ENCODE results near the gene DNAJC7.

DNAJC7 gene

DNA sequence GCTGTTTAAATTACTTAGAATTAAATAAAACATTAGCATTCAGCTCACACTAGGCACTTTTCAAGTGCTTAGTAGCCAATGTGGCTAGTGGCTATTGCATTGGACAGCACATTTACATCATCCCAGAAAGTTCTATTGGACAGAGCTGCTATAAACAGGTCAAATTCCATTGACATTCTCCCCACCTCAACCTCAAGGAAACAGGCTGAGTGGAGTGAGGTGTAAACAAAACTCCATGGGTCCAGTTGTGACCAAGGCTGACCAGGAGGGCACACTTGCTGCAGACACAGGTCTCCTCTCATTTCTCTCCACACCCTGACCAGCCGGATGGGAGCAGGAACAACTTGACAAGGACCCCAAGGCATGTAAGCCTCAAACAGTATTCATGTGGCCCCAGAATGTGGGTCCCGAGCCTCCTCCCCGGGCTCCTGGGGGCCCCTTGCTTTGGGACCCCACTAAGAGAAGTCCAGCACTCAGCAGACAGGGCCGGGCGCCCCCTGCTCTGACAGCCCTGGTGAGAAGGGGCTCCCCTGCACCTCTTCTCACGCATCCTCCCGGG, 32.7 kb upstream of the DNAJC7 start:
- peak overlapping the region; percentile 3 to 41 for H3K18ac ChIP-seq (ENCODE audit: low read depth in 1 of 2, low read length in 2 of 2)
- H3K23ac ChIP-seq (ENCODE audit: low read length in 2 of 2): no peak overlapping the region
- H2BK5ac ChIP-seq (ENCODE audit: low read depth, low read length, poor library complexity, severe bottlenecking): no peak overlapping the region
- peak overlapping the region; percentile 84 for H2AFZ ChIP-seq (ENCODE audit: low read depth, low read length)
- no peak overlapping the region for H2AK5ac ChIP-seq (ENCODE audit: low read length, severe bottlenecking)
- whole genome bisulfite sequencing: 3% methylated on average over 7 of the region's 7 CpGs
- H2BK15ac ChIP-seq (ENCODE audit: low read depth, poor library complexity, severe bottlenecking): peak overlapping the region; percentile 98
- peaks cover 53 to 65% of the 10 kb centered on the region in 2 experiments for H3K27me3 ChIP-seq (ENCODE audit: control insufficient read depth in 1 of 2, insufficient read depth in 1 of 2, low read length in 2 of 2)
- H3K36me3 ChIP-seq (ENCODE audit: control insufficient read depth in 1 of 2, insufficient read depth in 2 of 2, low read depth in 1 of 2, low read length in 2 of 2): no peaks in the 10 kb centered on the region
- peak overlapping the region; percentile 21 for H4K8ac ChIP-seq (ENCODE audit: low read length)
- H3K9me3 ChIP-seq (ENCODE audit: control insufficient read depth, low read length): peaks cover 2% of the 10 kb centered on the region
- DNase-seq: peak; percentile 24
- peak overlapping the region; percentile 71 for H2BK120ac ChIP-seq (ENCODE audit: low read depth, low read length)
- peak overlapping the region; percentile 53 to 64 for H3K4me3 ChIP-seq (ENCODE audit: insufficient read depth in 1 of 2, low read depth in 1 of 2, low read length in 2 of 2)
- H4K91ac ChIP-seq (ENCODE audit: low read length): peak overlapping the region; percentile 43
- peak overlapping the region in 1 of 2 experiments; percentile 52 for H3K4ac ChIP-seq (ENCODE audit: low read depth in 1 of 2, low read length in 2 of 2)
- H3K4me1 ChIP-seq (ENCODE audit: control insufficient read depth, insufficient read depth, low read depth, low read length): peaks cover 8% of the 10 kb centered on the region
- no peak overlapping the region for H3K14ac ChIP-seq (ENCODE audit: low read length in 2 of 2)
- peak overlapping the region; percentile 71 for H3K4me2 ChIP-seq (ENCODE audit: low read length, poor library complexity, severe bottlenecking)
- peak overlapping the region; percentile 26 for H3K9ac ChIP-seq (ENCODE audit: low read length)
- H2BK12ac ChIP-seq (ENCODE audit: low read length in 2 of 2): peak overlapping the region in 1 of 2 experiments; percentile 54
- H3K79me1 ChIP-seq (replicated peaks; ENCODE audit: low read length, poor library complexity, severe bottlenecking): no peaks in the 10 kb centered on the region
- no peak overlapping the region for H3K27ac ChIP-seq (ENCODE audit: low read length, poor library complexity, severe bottlenecking)

DNA sequence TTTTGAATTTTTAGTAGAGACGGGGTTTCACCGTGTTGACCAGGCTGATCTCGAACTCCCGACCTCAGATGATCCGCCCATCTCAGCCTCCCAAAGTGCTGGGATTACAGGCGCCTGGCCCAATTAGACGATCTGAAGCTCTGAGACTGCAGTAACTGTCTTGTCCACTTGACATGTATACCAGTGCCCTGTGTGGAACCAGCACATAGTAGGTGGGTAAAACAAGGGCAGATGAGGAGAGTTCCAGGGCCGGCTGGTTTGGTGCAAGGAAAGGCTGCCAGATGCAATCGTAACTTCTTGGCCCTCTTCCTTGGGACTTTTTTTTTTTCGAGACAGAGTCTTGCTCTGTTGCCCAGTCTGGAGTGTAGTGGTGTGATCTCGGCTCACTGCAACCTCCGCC, 30.1 kb upstream of the DNAJC7 start:
- H3K23ac ChIP-seq (ENCODE audit: low read length in 2 of 2): no peak overlapping the region
- H3K4ac ChIP-seq (ENCODE audit: low read depth in 1 of 2, low read length in 2 of 2): no peak overlapping the region
- no peak overlapping the region for H3K14ac ChIP-seq (ENCODE audit: low read length in 2 of 2)

DNA sequence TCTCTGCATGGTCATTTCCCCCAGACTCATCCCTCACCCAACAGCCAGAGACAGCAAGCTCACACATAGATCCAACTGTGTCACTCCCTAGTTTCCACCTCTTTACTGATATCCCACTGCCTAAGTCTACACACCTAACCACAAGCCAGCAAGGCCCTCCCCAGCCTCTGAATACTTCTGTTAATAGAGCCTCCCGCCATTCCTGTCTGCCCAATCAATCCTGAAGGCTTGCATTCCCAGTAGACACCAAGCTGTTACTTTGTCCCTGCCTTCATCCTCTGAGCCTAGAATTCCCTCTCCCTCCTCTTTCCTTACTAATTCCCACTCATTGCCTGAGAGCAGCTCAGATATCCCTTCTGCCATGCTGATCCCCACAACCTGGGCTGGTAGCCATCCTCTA, 28.5 kb upstream of the DNAJC7 start:
- no peak for DNase-seq
- no peak overlapping the region for H2BK12ac ChIP-seq (ENCODE audit: low read length in 2 of 2)
- H2AK5ac ChIP-seq (ENCODE audit: low read length, severe bottlenecking): no peak overlapping the region
- H2AFZ ChIP-seq (ENCODE audit: low read depth, low read length): no peak overlapping the region
- no peak overlapping the region for H3K18ac ChIP-seq (ENCODE audit: low read depth in 1 of 2, low read length in 2 of 2)
- peaks cover 15 to 28% of the 10 kb centered on the region in 2 experiments for H3K27me3 ChIP-seq (ENCODE audit: control insufficient read depth in 1 of 2, insufficient read depth in 1 of 2, low read length in 2 of 2)
- H3K4me1 ChIP-seq (ENCODE audit: control insufficient read depth, insufficient read depth, low read depth, low read length): peaks cover 5% of the 10 kb centered on the region
- H3K14ac ChIP-seq (ENCODE audit: low read length in 2 of 2): no peak overlapping the region
- no peak overlapping the region for H4K8ac ChIP-seq (ENCODE audit: low read length)
- no peak overlapping the region for H3K27ac ChIP-seq (ENCODE audit: low read length, poor library complexity, severe bottlenecking)
- WGBS: 86% methylated on average over 1 of the region's 1 CpG
- H3K79me1 ChIP-seq (replicated peaks; ENCODE audit: low read length, poor library complexity, severe bottlenecking): no peaks in the 10 kb centered on the region
- no peak overlapping the region for H3K4ac ChIP-seq (ENCODE audit: low read depth in 1 of 2, low read length in 2 of 2)
- no peak overlapping the region for H2BK5ac ChIP-seq (ENCODE audit: low read depth, low read length, poor library complexity, severe bottlenecking)
- H3K4me2 ChIP-seq (ENCODE audit: low read length, poor library complexity, severe bottlenecking): no peak overlapping the region
- H3K4me3 ChIP-seq (ENCODE audit: insufficient read depth in 1 of 2, low read depth in 1 of 2, low read length in 2 of 2): no peak overlapping the region
- H3K36me3 ChIP-seq (ENCODE audit: control insufficient read depth in 1 of 2, insufficient read depth in 2 of 2, low read depth in 1 of 2, low read length in 2 of 2): no peaks in the 10 kb centered on the region
- no peak overlapping the region for H2BK120ac ChIP-seq (ENCODE audit: low read depth, low read length)
- no peak overlapping the region for H2BK15ac ChIP-seq (ENCODE audit: low read depth, poor library complexity, severe bottlenecking)
- no peak overlapping the region for H4K91ac ChIP-seq (ENCODE audit: low read length)
- no peaks in the 10 kb centered on the region for H3K9me3 ChIP-seq (ENCODE audit: control insufficient read depth, low read length)
- no peak overlapping the region for H3K23ac ChIP-seq (ENCODE audit: low read length in 2 of 2)
- no peak overlapping the region for H3K9ac ChIP-seq (ENCODE audit: low read length)

More for the DNA sequence above, 30.1 kb upstream of the DNAJC7 start:
- no peak overlapping the region for H4K91ac ChIP-seq (ENCODE audit: low read length)
- H3K9ac ChIP-seq (ENCODE audit: low read length): no peak overlapping the region
- peaks cover 8% of the 10 kb centered on the region for H3K4me1 ChIP-seq (ENCODE audit: control insufficient read depth, insufficient read depth, low read depth, low read length)
- no peak overlapping the region for H3K4me3 ChIP-seq (ENCODE audit: insufficient read depth in 1 of 2, low read depth in 1 of 2, low read length in 2 of 2)
- DNase-seq: no peak
- H4K8ac ChIP-seq (ENCODE audit: low read length): no peak overlapping the region
- no peaks in the 10 kb centered on the region for H3K36me3 ChIP-seq (ENCODE audit: control insufficient read depth in 1 of 2, insufficient read depth in 2 of 2, low read depth in 1 of 2, low read length in 2 of 2)
- H2BK12ac ChIP-seq (ENCODE audit: low read length in 2 of 2): no peak overlapping the region
- WGBS: 85% methylated on average over 9 of the region's 12 CpGs
- no peak overlapping the region for H2BK5ac ChIP-seq (ENCODE audit: low read depth, low read length, poor library complexity, severe bottlenecking)
- no peak overlapping the region for H2AK5ac ChIP-seq (ENCODE audit: low read length, severe bottlenecking)
- H3K27ac ChIP-seq (ENCODE audit: low read length, poor library complexity, severe bottlenecking): no peak overlapping the region
- H3K18ac ChIP-seq (ENCODE audit: low read depth in 1 of 2, low read length in 2 of 2): no peak overlapping the region
- peaks cover 27 to 41% of the 10 kb centered on the region in 2 experiments for H3K27me3 ChIP-seq (ENCODE audit: control insufficient read depth in 1 of 2, insufficient read depth in 1 of 2, low read length in 2 of 2)
- H2BK120ac ChIP-seq (ENCODE audit: low read depth, low read length): no peak overlapping the region
- H2BK15ac ChIP-seq (ENCODE audit: low read depth, poor library complexity, severe bottlenecking): no peak overlapping the region
- no peak overlapping the region for H3K4me2 ChIP-seq (ENCODE audit: low read length, poor library complexity, severe bottlenecking)
- peaks cover 2% of the 10 kb centered on the region for H3K9me3 ChIP-seq (ENCODE audit: control insufficient read depth, low read length)
- H3K79me1 ChIP-seq (replicated peaks; ENCODE audit: low read length, poor library complexity, severe bottlenecking): no peaks in the 10 kb centered on the region
- H2AFZ ChIP-seq (ENCODE audit: low read depth, low read length): no peak overlapping the region

DNA sequence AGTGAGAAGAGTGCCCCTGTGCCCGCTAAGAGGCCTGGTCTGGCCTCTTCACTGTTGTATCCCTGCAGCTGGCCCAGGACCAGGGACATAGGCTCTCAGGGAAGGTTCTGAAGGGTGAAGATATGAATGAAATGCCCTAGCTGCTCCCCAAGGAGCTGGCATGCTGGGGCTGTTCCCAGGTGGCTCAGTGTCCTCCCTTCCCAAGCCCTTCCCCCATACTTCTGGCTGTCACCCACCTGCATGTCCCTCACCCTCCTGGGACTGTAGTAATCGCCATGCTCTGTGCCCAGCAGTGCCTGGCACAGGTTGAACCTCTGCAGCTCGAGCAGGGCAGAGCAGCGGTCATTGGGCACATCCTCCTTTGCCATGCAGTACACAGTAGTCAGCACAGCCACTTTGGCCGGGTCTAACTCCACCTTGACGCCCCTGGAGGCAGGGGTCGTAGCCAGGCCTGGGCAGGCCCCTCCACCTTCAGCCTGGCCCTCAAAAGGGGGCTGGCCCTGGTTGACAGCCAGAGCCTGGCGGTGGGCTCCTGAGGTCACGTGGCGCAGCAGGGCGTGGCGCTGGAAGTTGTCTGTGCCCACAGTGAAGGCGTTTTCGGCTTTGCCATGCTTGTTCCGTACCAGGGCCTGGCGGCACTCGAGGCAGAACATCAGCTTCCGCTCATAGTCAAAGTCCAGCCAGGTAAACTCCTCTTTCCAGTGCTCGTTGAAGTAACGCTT, 25.5 kb upstream of the DNAJC7 start:
- H3K9me3 ChIP-seq (ENCODE audit: control insufficient read depth, low read length): no peaks in the 10 kb centered on the region
- no peak overlapping the region for H2BK15ac ChIP-seq (ENCODE audit: low read depth, poor library complexity, severe bottlenecking)
- H3K4me2 ChIP-seq (ENCODE audit: low read length, poor library complexity, severe bottlenecking): no peak overlapping the region
- H3K4me3 ChIP-seq (ENCODE audit: insufficient read depth in 1 of 2, low read depth in 1 of 2, low read length in 2 of 2): no peak overlapping the region
- no peak overlapping the region for H3K14ac ChIP-seq (ENCODE audit: low read length in 2 of 2)
- H3K9ac ChIP-seq (ENCODE audit: low read length): no peak overlapping the region
- H2BK120ac ChIP-seq (ENCODE audit: low read depth, low read length): no peak overlapping the region
- no peak overlapping the region for H2AK5ac ChIP-seq (ENCODE audit: low read length, severe bottlenecking)
- H3K4me1 ChIP-seq (ENCODE audit: control insufficient read depth, insufficient read depth, low read depth, low read length): no peaks in the 10 kb centered on the region
- no peak for DNase-seq
- no peak overlapping the region for H2BK12ac ChIP-seq (ENCODE audit: low read length in 2 of 2)
- no peak overlapping the region for H4K8ac ChIP-seq (ENCODE audit: low read length)
- no peaks in the 10 kb centered on the region for H3K36me3 ChIP-seq (ENCODE audit: control insufficient read depth in 1 of 2, insufficient read depth in 2 of 2, low read depth in 1 of 2, low read length in 2 of 2)
- peaks cover 0 to 31% of the 10 kb centered on the region in 2 experiments for H3K27me3 ChIP-seq (ENCODE audit: control insufficient read depth in 1 of 2, insufficient read depth in 1 of 2, low read length in 2 of 2)
- H2BK5ac ChIP-seq (ENCODE audit: low read depth, low read length, poor library complexity, severe bottlenecking): no peak overlapping the region
- no peak overlapping the region for H4K91ac ChIP-seq (ENCODE audit: low read length)
- no peak overlapping the region for H3K27ac ChIP-seq (ENCODE audit: low read length, poor library complexity, severe bottlenecking)
- H3K79me1 ChIP-seq (replicated peaks; ENCODE audit: low read length, poor library complexity, severe bottlenecking): no peaks in the 10 kb centered on the region
- H2AFZ ChIP-seq (ENCODE audit: low read depth, low read length): no peak overlapping the region
- H3K4ac ChIP-seq (ENCODE audit: low read depth in 1 of 2, low read length in 2 of 2): no peak overlapping the region
- H3K18ac ChIP-seq (ENCODE audit: low read depth in 1 of 2, low read length in 2 of 2): no peak overlapping the region
- 87% methylated on average over 20 of the region's 20 CpGs for WGBS
- H3K23ac ChIP-seq (ENCODE audit: low read length in 2 of 2): no peak overlapping the region
